Measurements from ENCODE around the gene LYZL1. TPM values are rescaled to one million over a fixed set of nuclear protein-coding genes. Genes with fewer than 3 reads are reported as not detected.

LYZL1 gene
- total RNA-seq, 1 donor from 2014 or later = not detected

DNA sequence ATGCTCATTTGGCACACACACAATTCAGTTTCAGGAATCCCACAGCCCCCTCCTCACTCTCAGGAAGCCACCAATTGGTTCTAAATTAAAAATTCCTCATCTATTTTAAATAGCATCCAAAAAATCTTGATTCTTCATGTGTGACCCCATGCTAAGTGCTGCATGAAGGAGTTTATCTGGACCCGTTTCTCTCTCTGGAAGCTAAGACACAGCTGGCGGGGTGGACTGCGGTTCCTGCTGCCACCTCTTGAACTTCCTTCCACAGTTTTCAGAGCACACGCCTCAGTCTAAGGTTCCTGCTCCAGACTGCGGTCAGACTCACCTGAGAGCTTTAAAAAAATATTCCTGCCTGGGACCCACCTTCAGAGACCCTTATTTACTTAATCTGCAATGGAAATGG lies 34.5 kb downstream of the LYZL1 start:
- Histone ChIP-seq H3K27me3 (no peaks in the 10 kb centered on the region), H3K27ac (no peak overlapping the region), H3K4me1 (no peaks in the 10 kb centered on the region), H3K36me3 (no peaks in the 10 kb centered on the region), H3K9me3 (no peaks in the 10 kb centered on the region), H3K4me3 (no peak overlapping the region)
- no peak for DNase-seq
- TF ChIP-seq, protein P1, sequence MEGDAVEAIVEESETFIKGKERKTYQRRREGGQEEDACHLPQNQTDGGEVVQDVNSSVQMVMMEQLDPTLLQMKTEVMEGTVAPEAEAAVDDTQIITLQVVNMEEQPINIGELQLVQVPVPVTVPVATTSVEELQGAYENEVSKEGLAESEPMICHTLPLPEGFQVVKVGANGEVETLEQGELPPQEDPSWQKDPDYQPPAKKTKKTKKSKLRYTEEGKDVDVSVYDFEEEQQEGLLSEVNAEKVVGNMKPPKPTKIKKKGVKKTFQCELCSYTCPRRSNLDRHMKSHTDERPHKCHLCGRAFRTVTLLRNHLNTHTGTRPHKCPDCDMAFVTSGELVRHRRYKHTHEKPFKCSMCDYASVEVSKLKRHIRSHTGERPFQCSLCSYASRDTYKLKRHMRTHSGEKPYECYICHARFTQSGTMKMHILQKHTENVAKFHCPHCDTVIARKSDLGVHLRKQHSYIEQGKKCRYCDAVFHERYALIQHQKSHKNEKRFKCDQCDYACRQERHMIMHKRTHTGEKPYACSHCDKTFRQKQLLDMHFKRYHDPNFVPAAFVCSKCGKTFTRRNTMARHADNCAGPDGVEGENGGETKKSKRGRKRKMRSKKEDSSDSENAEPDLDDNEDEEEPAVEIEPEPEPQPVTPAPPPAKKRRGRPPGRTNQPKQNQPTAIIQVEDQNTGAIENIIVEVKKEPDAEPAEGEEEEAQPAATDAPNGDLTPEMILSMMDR (IDR thresholded peaks at IDR 0.05) = no peak
- intact Hi-C loops (cut with DNase I) = no loop called here
- ATAC-seq = no peak

DNA sequence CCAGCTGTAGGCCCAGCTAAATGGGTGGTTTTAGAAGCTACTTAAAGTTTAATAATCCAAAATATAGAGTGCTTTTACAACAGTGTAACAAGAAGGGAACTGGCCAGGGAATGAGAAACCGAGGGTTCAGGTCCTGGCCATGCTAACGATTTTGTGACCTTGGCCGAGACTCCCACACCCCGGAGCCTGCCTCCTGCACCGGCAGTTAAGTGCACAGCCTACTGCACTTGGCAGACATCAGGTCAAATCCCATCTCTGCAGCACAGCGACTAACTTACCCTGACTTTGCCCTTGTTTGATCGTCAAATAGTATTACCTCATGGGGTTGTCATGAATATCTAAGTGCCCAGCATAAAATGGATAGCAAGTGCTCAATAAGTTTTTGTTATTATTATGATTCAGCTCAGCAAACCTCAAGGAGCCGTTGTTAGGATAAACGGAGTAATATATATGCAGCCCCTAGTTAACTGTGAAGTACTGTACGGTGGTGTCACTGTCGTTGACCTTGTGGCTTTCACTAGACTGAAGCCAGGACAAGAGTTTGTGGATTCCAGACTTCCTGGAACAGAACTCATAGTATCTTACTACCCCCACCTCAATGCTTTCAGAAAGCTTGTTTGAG lies 35.5 kb downstream of the LYZL1 start:
- Histone ChIP-seq H3K27me3 (no peaks in the 10 kb centered on the region), H3K36me3 (no peaks in the 10 kb centered on the region), H3K9me3 (no peaks in the 10 kb centered on the region), H3K4me3 (no peak overlapping the region), H3K27ac (no peak overlapping the region), H3K4me1 (no peaks in the 10 kb centered on the region)
- TF ChIP-seq, protein P1 (IDR thresholded peaks at IDR 0.05) = no peak
- DNase-seq (no peak), ATAC-seq (no peak)
- intact Hi-C loops (cut with DNase I) = no loop called here

DNA sequence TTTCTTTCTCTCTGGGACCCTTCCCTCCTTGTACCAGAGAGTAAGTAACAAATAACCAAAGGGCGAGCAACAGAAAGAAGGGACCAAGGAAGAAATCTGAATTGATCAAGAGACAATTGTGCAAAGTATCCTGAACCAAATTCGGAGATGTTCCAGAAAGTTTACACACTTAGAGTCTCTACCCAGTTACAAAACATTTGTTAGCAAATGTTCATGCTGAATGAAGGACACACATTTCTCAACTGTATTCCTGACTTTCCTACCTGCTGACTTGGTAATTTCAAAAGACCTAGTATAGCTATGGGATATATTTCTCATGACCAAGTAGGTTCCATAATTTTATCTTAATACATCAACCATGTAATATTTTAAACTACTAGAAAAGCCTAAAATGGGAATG lies 37.4 kb downstream of the LYZL1 start:
- Histone ChIP-seq H3K4me3 (no peak overlapping the region), H3K27me3 (no peaks in the 10 kb centered on the region), H3K9me3 (no peaks in the 10 kb centered on the region), H3K27ac (no peak overlapping the region), H3K36me3 (no peaks in the 10 kb centered on the region), H3K4me1 (no peaks in the 10 kb centered on the region)
- no peak for ATAC-seq
- no peak for DNase-seq
- TF ChIP-seq, protein P1 (IDR thresholded peaks at IDR 0.05) = no peak
- intact Hi-C loops (cut with DNase I) = no loop called here

DNA sequence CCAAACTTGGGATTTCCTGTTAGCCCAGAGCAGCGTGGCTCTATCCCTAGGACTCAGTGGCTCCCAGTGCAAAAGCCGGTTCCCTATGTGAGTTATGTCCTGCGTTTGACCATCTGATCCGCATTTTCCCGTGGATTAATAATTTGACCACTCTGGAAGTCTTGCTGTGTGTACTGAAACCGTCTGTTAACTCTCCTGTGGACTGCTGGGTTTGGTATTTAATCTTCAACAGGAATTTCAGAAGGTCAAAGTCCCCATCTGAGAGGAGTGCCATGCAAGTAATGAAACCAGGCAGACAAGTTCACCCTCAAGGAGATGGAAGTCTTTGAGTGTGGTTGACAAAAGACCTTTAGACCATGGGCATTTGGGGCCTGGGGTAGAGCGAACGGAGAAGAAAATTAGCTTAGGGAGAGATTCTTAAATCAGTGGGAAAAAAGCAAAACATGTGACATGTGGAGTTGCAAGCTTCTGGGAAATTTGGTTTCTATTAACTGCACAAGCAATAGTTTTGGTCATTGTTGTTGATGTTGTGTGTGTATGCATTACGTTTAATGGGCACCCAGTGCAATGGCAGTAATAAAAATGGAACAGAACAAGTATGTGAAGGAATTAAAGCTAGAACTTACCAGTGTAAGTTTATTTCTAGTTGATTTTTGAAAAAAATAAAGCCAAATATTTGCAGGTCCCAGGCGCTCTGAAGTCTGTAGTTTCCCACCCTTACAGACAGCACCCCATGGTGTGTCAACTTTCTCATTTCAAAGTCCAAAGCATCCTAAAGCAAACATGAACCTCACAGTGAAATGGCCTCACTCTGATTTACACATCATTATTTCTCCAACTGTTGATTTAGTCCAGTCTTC lies 38.2 kb downstream of the LYZL1 start:
- H3K4me3 ChIP-seq = no peak overlapping the region
- no peaks in the 10 kb centered on the region for H3K9me3 ChIP-seq
- H3K27me3 ChIP-seq = no peaks in the 10 kb centered on the region
- no peaks in the 10 kb centered on the region for H3K4me1 ChIP-seq
- H3K27ac ChIP-seq = no peak overlapping the region
- ATAC-seq = no peak
- no peaks in the 10 kb centered on the region for H3K36me3 ChIP-seq
- intact Hi-C loops (cut with DNase I) = no loop called here
- TF ChIP-seq, protein P1 (IDR thresholded peaks at IDR 0.05) = no peak
- no peak for DNase-seq

DNA sequence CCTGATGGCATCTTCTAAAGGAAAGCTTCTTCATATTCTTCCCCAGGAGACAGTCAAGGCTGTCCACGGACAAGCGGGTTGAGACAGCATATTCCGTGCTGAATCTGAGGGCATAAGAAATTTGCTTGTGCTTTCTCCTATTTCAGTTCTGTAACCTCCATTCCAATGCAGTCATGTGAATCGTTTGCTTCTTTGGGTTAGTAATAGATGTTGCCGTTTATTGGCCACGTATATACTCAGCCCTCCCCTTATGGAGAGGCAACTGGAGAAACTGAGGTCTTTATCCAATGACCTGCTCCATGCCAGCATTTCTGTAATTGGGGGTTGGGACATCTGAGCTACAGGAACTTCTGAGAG lies 38.9 kb downstream of the LYZL1 start:
- no peak for ATAC-seq
- intact Hi-C loops (cut with DNase I) = no loop called here
- DNase-seq = no peak
- H3K27ac ChIP-seq = no peak overlapping the region
- H3K27me3 ChIP-seq = no peaks in the 10 kb centered on the region
- no peaks in the 10 kb centered on the region for H3K36me3 ChIP-seq
- TF ChIP-seq, protein P1 (IDR thresholded peaks at IDR 0.05) = no peak
- H3K4me1 ChIP-seq = no peaks in the 10 kb centered on the region
- no peak overlapping the region for H3K4me3 ChIP-seq
- no peaks in the 10 kb centered on the region for H3K9me3 ChIP-seq

Data from upper lobe of right lung (tissue), 1 donor.